GM12873 (cell line): ENCODE measurements around the gene NCAPH2.

Source experiments
- TF ChIP-seq, protein P1 (sequence below): IDR thresholded peaks from 2 replicates; pipeline ENCODE4 v1.5.1; 2012; ENCODE audit warnings: low read depth, mild to moderate bottlenecking, moderate library complexity, low read length, control low read depth; ENCODE audit not compliant: insufficient read depth; ENCODE audit errors: missing control alignments

Gene NCAPH2

DNA sequence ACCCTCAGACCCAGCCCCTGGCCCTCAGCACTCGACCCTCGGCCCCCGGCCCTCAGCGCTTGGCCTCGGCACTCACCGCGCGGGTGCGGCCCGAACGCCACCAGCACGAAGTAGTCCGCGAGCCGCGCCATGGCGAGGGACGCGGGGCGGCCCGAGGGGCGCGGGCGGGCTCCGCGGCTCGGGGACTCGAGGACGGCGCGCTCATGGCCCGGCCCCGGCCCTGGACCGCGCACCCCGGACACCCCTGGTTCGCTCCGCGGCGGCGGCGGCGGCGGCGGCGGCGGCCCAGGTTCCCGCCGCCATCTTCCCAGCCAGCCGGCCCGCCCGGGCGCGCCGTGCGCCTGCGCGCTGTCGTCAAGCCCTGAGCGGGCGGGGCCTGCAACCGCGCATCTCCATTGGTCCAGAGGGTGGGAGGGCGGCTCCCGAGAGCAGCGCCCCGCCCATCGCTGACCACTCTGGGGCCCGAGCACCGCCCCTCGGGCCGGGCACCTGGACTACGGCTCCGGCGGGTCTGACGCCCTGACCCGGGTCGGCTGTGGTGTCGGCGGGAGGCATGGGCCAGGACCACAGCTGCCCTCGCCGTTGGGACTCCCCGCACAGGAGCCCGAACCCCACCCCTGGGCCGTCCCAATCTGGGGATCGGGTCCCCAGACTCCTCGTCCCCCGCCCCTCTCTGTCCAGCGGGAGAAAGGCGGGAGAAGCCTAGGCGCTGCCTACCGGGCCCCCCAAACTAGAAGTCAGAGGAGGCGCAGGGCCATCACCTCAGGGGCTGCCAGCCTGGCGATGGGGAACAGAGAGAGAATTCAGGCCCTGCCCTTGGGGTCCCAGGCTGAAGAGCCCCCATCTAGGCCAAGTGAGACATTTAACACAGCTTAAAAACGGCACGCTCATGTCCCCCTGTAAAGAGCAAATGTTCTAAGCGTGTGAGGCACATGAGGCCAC lies 33.0 kb upstream of the NCAPH2 start, which contains the start of gene SBF1:
Gene SBF1, minus strand, starts transcription at position 326 of the 942 bp plus-strand sequence. Its CDS starts 195 bp downstream, at position 131.
- TF ChIP-seq, protein P1, sequence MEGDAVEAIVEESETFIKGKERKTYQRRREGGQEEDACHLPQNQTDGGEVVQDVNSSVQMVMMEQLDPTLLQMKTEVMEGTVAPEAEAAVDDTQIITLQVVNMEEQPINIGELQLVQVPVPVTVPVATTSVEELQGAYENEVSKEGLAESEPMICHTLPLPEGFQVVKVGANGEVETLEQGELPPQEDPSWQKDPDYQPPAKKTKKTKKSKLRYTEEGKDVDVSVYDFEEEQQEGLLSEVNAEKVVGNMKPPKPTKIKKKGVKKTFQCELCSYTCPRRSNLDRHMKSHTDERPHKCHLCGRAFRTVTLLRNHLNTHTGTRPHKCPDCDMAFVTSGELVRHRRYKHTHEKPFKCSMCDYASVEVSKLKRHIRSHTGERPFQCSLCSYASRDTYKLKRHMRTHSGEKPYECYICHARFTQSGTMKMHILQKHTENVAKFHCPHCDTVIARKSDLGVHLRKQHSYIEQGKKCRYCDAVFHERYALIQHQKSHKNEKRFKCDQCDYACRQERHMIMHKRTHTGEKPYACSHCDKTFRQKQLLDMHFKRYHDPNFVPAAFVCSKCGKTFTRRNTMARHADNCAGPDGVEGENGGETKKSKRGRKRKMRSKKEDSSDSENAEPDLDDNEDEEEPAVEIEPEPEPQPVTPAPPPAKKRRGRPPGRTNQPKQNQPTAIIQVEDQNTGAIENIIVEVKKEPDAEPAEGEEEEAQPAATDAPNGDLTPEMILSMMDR = no peak

DNA sequence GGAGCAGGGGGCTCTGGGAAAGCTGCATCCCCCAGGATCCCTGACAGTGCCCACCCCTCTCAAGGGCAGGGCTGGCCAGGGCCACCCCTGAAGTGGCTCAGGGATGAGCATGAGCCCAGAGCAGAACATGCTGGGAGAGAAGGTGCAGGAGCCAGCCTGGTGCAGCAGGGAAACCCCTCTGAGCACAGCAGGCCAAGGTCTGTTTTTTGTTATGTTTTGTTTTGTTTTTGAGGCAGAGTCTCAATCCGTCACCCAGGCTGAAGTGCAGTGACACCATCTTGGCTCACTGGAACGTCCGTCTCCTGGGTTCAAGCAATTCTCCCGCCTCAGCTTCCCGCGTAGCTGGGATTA lies 32.4 kb upstream of the NCAPH2 start:
- TF ChIP-seq, protein P1 = no peak

DNA sequence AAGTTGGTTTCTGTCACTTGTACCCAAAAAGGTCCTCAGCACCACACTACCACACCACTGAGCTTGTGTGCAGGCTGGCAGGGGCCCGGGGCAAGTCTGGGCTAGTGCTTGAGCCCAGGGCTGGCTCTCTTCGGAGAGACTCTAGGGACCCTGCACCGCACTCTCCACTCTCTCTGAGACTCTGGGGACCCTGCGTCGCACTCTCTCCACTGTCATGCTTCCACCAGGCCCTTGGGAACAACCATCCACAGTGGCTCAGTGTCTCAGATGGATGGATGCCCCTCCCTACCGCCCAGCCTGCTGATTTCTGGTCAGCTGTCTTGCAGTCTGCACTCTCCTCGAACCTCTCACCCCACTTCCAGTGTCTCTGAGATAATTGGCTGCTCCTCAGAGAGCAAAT lies 31.2 kb upstream of the NCAPH2 start:
- TF ChIP-seq, protein P1 = no peak

DNA sequence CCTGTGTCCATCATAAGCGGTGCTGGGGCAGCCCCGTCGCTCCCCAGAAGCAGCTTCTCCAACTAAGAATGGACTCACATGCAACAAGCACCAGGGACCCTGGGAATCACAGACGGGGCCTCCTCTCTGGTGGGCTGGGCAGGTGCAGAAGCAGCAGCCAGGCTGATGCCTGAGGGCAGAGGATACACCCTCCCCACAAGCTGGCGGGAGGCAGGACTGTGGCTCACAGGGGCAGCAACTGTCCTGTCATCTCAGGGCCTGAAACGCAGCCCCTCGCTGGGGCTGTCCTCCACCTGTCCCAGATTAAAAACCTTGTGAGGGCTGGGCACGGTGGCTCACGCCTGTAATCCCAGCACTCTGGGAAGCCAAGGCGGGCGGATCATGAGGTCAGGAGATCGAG lies 30.1 kb upstream of the NCAPH2 start:
- TF ChIP-seq, protein P1 = no peak

DNA sequence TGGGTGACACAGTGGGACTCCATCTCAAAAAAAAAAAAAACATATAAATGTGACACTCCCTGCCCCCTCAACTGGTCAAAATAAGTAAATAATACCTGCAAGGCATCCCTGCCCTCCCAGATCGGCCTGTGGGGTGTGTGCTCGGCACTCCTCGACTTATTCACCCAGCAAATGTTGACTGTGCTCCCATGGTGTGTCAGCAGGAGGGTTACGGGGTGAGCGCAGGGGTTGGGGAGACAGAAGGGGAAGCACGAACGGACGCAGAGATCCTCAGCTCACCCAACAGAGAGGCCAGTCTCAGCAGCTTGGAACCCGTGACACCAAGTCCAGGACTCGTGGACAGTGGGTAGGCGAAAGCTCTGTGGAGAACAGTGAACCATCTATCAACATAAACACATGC lies 28.3 kb upstream of the NCAPH2 start:
- TF ChIP-seq, protein P1 = no peak

DNA sequence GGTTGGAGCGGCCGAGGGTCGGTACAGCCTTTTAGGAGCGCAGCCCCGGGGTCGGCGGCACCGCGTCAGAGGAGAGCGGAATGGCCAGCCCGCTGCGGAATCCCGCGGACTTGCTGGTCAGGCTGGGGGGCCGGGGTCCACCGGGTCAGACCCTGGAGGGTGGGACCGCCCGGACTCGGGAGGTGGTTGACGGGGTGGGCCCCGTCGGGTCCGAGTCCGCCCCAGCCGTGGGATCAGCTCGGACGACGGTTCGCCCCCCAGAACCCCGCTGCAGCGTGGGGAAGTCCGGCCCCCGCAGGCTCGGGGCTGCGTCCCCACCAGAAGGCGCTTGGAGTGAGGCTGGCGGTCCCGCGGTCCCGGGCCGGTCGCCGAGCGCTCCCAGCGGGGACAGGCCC lies 27.0 kb upstream of the NCAPH2 start:
- TF ChIP-seq, protein P1 = no peak

DNA sequence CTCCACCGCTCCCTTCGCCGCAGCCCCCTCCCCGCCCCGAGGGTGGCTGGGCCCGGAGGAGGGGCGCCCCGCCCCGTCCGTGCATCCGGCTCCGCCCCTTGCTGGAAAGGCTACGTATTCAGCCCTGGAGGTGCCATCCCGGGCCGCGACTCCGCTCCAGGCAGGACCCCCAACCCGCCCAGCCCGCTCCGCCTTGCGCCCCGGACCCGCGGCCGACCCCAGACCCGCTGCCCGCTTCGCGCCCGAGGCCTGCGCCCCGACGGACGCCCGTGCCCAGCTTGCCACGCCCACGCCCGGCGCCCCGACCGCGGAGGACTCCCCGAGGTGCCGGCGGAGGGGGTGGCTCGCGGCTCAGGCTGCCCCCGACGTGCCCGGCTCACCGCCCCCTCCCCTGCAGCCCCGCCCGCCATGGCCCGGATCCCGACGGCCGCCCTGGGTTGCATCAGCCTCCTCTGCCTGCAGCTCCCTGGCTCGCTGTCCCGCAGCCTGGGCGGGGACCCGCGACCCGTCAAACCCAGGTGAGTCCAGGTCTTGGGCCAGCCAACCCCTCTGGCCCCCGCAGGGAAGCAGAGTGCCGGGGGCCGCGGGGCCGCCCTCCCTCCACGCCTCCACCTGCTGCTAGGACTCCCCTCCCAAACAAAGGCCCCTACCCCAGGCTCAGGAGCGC lies 26.5 kb upstream of the NCAPH2 start, which contains the start of gene ADM2:
Gene ADM2, plus strand, starts transcription at position 104 of the 667 bp plus-strand sequence. Its CDS starts 305 bp downstream, at position 409.
- TF ChIP-seq, protein P1 = no peak
